IMR-90 (cell line): ENCODE data around the gene LYPD6B. TPM values are rescaled to one million over a fixed set of nuclear protein-coding genes. Genes with fewer than 3 reads are reported as not detected.

Experiments
- ATAC-seq: fragments of 200-7000 bp; cut with Tn5 transposase; 2 replicates; pipeline ENCODE4 v1.9.1; 2020; ENCODE audit warnings: low read depth, mild to moderate bottlenecking, moderate library complexity
- BruUV-seq: library from RNA; stranded (reverse); fragments of 400-500 nt; replicated peaks from 2 replicates; lab custom pipeline; 2021; lab: Mats Ljungman, UMichigan
- CTCF ChIA-PET: fragments of 300-600 bp; formaldehyde crosslinking; extraction: SDS; loops from one replicate; lab custom pipeline; 2021; ENCODE audit warnings: antibody characterized with exemption; lab: Yijun Ruan, JAX
- POLR2A ChIA-PET: fragments of 300-600 bp; sonication (Branson Sonifier 250); formaldehyde crosslinking; loops from one replicate; lab custom pipeline; 2022; ENCODE audit warnings: antibody characterized with exemption; ENCODE audit not compliant: unreplicated experiment; lab: Charles Lee
- DNase-seq: peaks from one replicate; pipeline ENCODE4 v3.0.0; 2013
- H2AFZ ChIP-seq: replicated peaks from 2 replicates; pipeline ENCODE3; 2013; ENCODE audit warnings: low read length, mild to moderate bottlenecking; ENCODE audit not compliant: poor library complexity
- H2AK5ac ChIP-seq: 2 replicates; pipeline ENCODE4 v1.6.1; 2013; ENCODE audit warnings: low read depth, low read length, inconsistent platforms
- H2AK9ac ChIP-seq: replicated peaks from 2 replicates; pipeline ENCODE3; 2013; ENCODE audit warnings: mild to moderate bottlenecking, low read depth, low read length, moderate library complexity; ENCODE audit not compliant: poor library complexity
- H2BK120ac ChIP-seq: 2 replicates; pipeline ENCODE4 v1.6.1; 2013; ENCODE audit warnings: low read depth, low read length, inconsistent platforms
- H2BK15ac ChIP-seq: 3 replicates; pipeline ENCODE4 v1.6.1; 2013; ENCODE audit warnings: low read depth, low read length, inconsistent platforms
- H2BK20ac ChIP-seq: 2 replicates; pipeline ENCODE4 v1.6.1; 2013; ENCODE audit warnings: low read depth, mild to moderate bottlenecking, inconsistent platforms, low read length, moderate library complexity
- H2BK5ac ChIP-seq: 2 replicates; pipeline ENCODE4 v1.6.1; 2013; ENCODE audit warnings: mild to moderate bottlenecking, low read depth, low read length, inconsistent platforms; ENCODE audit not compliant: poor library complexity, severe bottlenecking
- H3K14ac ChIP-seq: replicated peaks from 2 replicates; pipeline ENCODE4 v1.6.1; 2013; ENCODE audit warnings: low read depth, low read length, inconsistent platforms
- H3K18ac ChIP-seq: 2 replicates; pipeline ENCODE4 v1.6.1; 2013; ENCODE audit warnings: low read depth, low read length, control low read depth
- H3K23ac ChIP-seq: 2 replicates; pipeline ENCODE4 v1.6.1; 2013; ENCODE audit warnings: low read depth, low read length, inconsistent platforms
- H3K27ac ChIP-seq: 2 replicates; pipeline ENCODE4 v1.5.1; 2013; ENCODE audit warnings: mild to moderate bottlenecking, control low read depth, low read length; ENCODE audit not compliant: insufficient read depth
- H3K27me3 ChIP-seq: 2 replicates; pipeline ENCODE4 v1.6.1; 2013; ENCODE audit warnings: low read length; ENCODE audit not compliant: control insufficient read depth, insufficient read depth
- H3K36me3 ChIP-seq: 2 replicates; pipeline ENCODE4 v1.6.1; 2013; ENCODE audit warnings: low read length, mixed read lengths; ENCODE audit not compliant: control insufficient read depth, insufficient read depth
- H3K4ac ChIP-seq: 2 replicates; pipeline ENCODE4 v1.6.1; 2013; ENCODE audit warnings: low read depth, low read length, inconsistent platforms
- H3K4me1 ChIP-seq: 2 replicates; pipeline ENCODE4 v1.6.1; 2013; ENCODE audit warnings: low read length, mixed read lengths; ENCODE audit not compliant: control insufficient read depth, insufficient read depth
- H3K4me2 ChIP-seq: 2 replicates; pipeline ENCODE4 v1.6.1; 2013; ENCODE audit warnings: low read depth, mild to moderate bottlenecking, control low read depth, low read length, moderate library complexity
- H3K4me3 ChIP-seq: 2 replicates; pipeline ENCODE4 v1.5.1; 2013; ENCODE audit warnings: low read depth, mild to moderate bottlenecking, control low read depth, low read length, moderate library complexity; ENCODE audit not compliant: insufficient read depth
- H3K56ac ChIP-seq: 2 replicates; pipeline ENCODE4 v1.6.1; 2013; ENCODE audit warnings: low read length, inconsistent platforms; ENCODE audit not compliant: insufficient read depth; ENCODE audit errors: extremely low read depth
- H3K79me1 ChIP-seq, 2 experiments: 2 replicates each; pipeline ENCODE4 v1.6.1; 2013; ENCODE audit warnings: low read length in 2 of 2, inconsistent platforms in 1 of 2, low read depth in 1 of 2
- H3K9ac ChIP-seq: 2 replicates; pipeline ENCODE4 v1.6.1; 2013; ENCODE audit warnings: low read depth, low read length, control low read depth
- H3K9me1 ChIP-seq: 2 replicates; pipeline ENCODE4 v1.6.1; 2013; ENCODE audit warnings: low read length, inconsistent platforms; ENCODE audit not compliant: insufficient read depth
- H3K9me3 ChIP-seq: 2 replicates; pipeline ENCODE4 v1.6.1; 2013; ENCODE audit warnings: low read length; ENCODE audit not compliant: control insufficient read depth, insufficient read depth
- H4K20me1 ChIP-seq: 2 replicates; pipeline ENCODE4 v1.6.1; 2013; ENCODE audit warnings: low read length, inconsistent platforms; ENCODE audit not compliant: insufficient read depth
- H4K5ac ChIP-seq: 2 replicates; pipeline ENCODE4 v1.6.1; 2013; ENCODE audit warnings: mild to moderate bottlenecking, low read depth, low read length, control low read depth
- H4K8ac ChIP-seq, 2 experiments: 2 replicates each; pipeline ENCODE4 v1.6.1; 2013; ENCODE audit warnings: low read depth in 2 of 2, low read length in 2 of 2, control low read depth in 1 of 2, inconsistent platforms in 1 of 2
- H4K91ac ChIP-seq: 2 replicates; pipeline ENCODE4 v1.6.1; 2013; ENCODE audit warnings: low read depth, low read length, inconsistent platforms; ENCODE audit not compliant: insufficient read depth
- BHLHE40 ChIP-seq: fragments of 150-350 bp; IDR thresholded peaks from 2 replicates; pipeline ENCODE4 v1.6.1; 2016; ENCODE audit warnings: mild to moderate bottlenecking, low read depth, low read length
- CEBPB ChIP-seq: IDR thresholded peaks from 2 replicates; pipeline ENCODE4 v1.6.1; 2012; ENCODE audit warnings: low read depth, low read length, improper control_type of control experiment
- CHD1 ChIP-seq: IDR thresholded peaks from 2 replicates; pipeline ENCODE4 v1.6.1; 2012; ENCODE audit warnings: low read depth, low read length, improper control_type of control experiment
- CTCF ChIP-seq: conservative IDR thresholded peaks from 2 replicates; pipeline ENCODE4 v1.5.1; 2012; ENCODE audit warnings: mild to moderate bottlenecking, low read depth, low read length, improper control_type of control experiment
- ELK1 ChIP-seq: fragments of 150-350 bp; IDR thresholded peaks from 2 replicates; pipeline ENCODE4 v1.6.1; 2016; ENCODE audit warnings: low read depth, mild to moderate bottlenecking, low read length, moderate library complexity, borderline replicate concordance
- FOS ChIP-seq: fragments of 150-350 bp; IDR thresholded peaks from 2 replicates; pipeline ENCODE4 v1.6.1; 2016; ENCODE audit warnings: low read depth, low read length
- MAFK ChIP-seq: IDR thresholded peaks from 2 replicates; pipeline ENCODE4 v1.6.1; 2012; ENCODE audit warnings: low read depth, low read length, improper control_type of control experiment
- MAZ ChIP-seq: IDR thresholded peaks from 2 replicates; pipeline ENCODE4 v1.6.1; 2012; ENCODE audit warnings: low read depth, mild to moderate bottlenecking, low read length, improper control_type of control experiment, moderate library complexity, borderline replicate concordance
- MXI1 ChIP-seq: IDR thresholded peaks from 2 replicates; pipeline ENCODE4 v1.6.1; 2012; ENCODE audit warnings: low read depth, mild to moderate bottlenecking, low read length, moderate library complexity, borderline replicate concordance
- NFE2L2 ChIP-seq: fragments of 150-350 bp; IDR thresholded peaks from 2 replicates; pipeline ENCODE4 v1.6.1; 2016; ENCODE audit warnings: low read depth, mild to moderate bottlenecking, low read length
- POLR2A ChIP-seq: IDR thresholded peaks from 2 replicates; pipeline ENCODE4 v1.6.1; 2012; ENCODE audit warnings: mild to moderate bottlenecking, low read depth, low read length
- RAD21 ChIP-seq: IDR thresholded peaks from 2 replicates; pipeline ENCODE4 v1.6.1; 2012; ENCODE audit warnings: low read length, improper control_type of control experiment
- RCOR1 ChIP-seq: IDR thresholded peaks from 2 replicates; pipeline ENCODE4 v1.6.1; 2012; ENCODE audit warnings: mild to moderate bottlenecking, low read length, improper control_type of control experiment; ENCODE audit not compliant: insufficient replicate concordance
- RFX5 ChIP-seq: IDR thresholded peaks from 2 replicates; pipeline ENCODE4 v1.8.0; 2012; ENCODE audit warnings: low read depth, mild to moderate bottlenecking, low read length, moderate library complexity
- SMC3 ChIP-seq: fragments of 150-350 bp; IDR thresholded peaks from 2 replicates; pipeline ENCODE4 v1.6.1; 2016; ENCODE audit warnings: low read depth, mild to moderate bottlenecking, antibody characterized with exemption, low read length, moderate library complexity
- WGBS, 2 experiments: methylation state at CpG; one replicate each; pipeline versions ENCODE4 v1.1.5 to v1.1.7; 2013; ENCODE audit warnings: missing lambda C conversion rate in 2 of 2; ENCODE audit not compliant: insufficient read length in 1 of 2; ENCODE audit errors: extremely low coverage in 2 of 2; 5-methylcytosine and 5-hydroxymethylcytosine counted together
- dilution Hi-C: fragments of 300-500 bp; cut with HindIII; formaldehyde crosslinking; loops from one replicate; pipeline ENCODE4 v1.14.3; 2018; ENCODE audit warnings: low sequenced_read_pairs; ENCODE audit not compliant: unreplicated experiment
- in situ Hi-C: fragments of 300-500 bp; cut with MboI; formaldehyde crosslinking; loops from 3 replicates; pipeline ENCODE4 v1.14.3; 2019; ENCODE audit warnings: low sequenced_read_pairs, inconsistent platforms, mixed read lengths
- intact Hi-C: fragments of 100-400 bp; cut with micrococcal nuclease; formaldehyde crosslinking; loops from 2 replicates; pipeline ENCODE4 v1.10.0; 2022
- polyA plus RNA-seq, 3 experiments: library from polyadenylated mRNA; depleted of rRNA; stranded (reverse); fragments of >200 nt; gene quantifications; 2 replicates each; pipeline ENCODE4 v1.2.3, GENCODE V29; 2012; ENCODE audit warnings: low replicate concordance in 1 of 3
- total RNA-seq: library from RNA; depleted of rRNA; stranded (reverse); fragments of >200 nt; gene quantifications from 2 replicates; pipeline ENCODE4 v1.2.3, GENCODE V29; 2012
- TF ChIP-seq, protein P1 (sequence below): fragments of 150-350 bp; IDR thresholded peaks from 2 replicates; pipeline ENCODE4 v1.6.1; 2017; ENCODE audit warnings: mild to moderate bottlenecking, antibody characterized with exemption, low read length, low read depth

Gene LYPD6B
- total and polyA plus RNA-seq, 2 of the 4 experiments (the other 2 are of a cell fraction) = 0.05 TPM; not detected in 1

- no TSS peak for BruUV-seq
- H3K9ac ChIP-seq = no peak overlapping the region
- whole genome bisulfite sequencing, 2 experiments = no CpG with 5 or more reads among the region's 9 CpGs
Observed at GRCh38 chr2:149221898-149222297, 183.4 kb downstream of the LYPD6B start.

More at GRCh38 chr2:149221898-149222297, 183.4 kb downstream of the LYPD6B start:
- intact Hi-C loops (no loop called here), in situ Hi-C loops (no loop called here), dilution Hi-C loops (no loop called here)
- H2AK9ac ChIP-seq = no peak overlapping the region
- H3K4ac ChIP-seq = no peak overlapping the region
- H3K4me2 ChIP-seq = no peak overlapping the region
- CTCF ChIA-PET = no interaction called here
- H2BK5ac ChIP-seq = no peak overlapping the region
- H2BK120ac ChIP-seq = no peak overlapping the region
- H2BK20ac ChIP-seq = no peak overlapping the region
- H3K9me3 ChIP-seq = no peaks in the 10 kb centered on the region
- H3K27me3 ChIP-seq = no peaks in the 10 kb centered on the region
- POLR2A ChIA-PET = no interaction called here
- H3K56ac ChIP-seq = no peak overlapping the region
- H2AK5ac ChIP-seq = no peak overlapping the region
- H3K4me3 ChIP-seq = no peak overlapping the region
- DNase-seq = no peak
- no peak overlapping the region for H2AFZ ChIP-seq
- no peaks in the 10 kb centered on the region for H3K4me1 ChIP-seq
- no peaks in the 10 kb centered on the region for H4K20me1 ChIP-seq
- H3K18ac ChIP-seq = no peak overlapping the region
- no peak overlapping the region for H4K8ac ChIP-seq
- H3K79me1 ChIP-seq = no peaks in the 10 kb centered on the region
- TF ChIP-seq SMC3 (no peak), MXI1 (no peak), NFE2L2 (no peak), MAZ (no peak), BHLHE40 (no peak), RCOR1 (no peak), ELK1 (no peak), CTCF (no peak), CHD1 (no peak), MAFK (no peak), POLR2A (no peak), CEBPB (no peak), RFX5 (no peak), RAD21 (no peak), FOS (no peak)
- TF ChIP-seq, protein P1, sequence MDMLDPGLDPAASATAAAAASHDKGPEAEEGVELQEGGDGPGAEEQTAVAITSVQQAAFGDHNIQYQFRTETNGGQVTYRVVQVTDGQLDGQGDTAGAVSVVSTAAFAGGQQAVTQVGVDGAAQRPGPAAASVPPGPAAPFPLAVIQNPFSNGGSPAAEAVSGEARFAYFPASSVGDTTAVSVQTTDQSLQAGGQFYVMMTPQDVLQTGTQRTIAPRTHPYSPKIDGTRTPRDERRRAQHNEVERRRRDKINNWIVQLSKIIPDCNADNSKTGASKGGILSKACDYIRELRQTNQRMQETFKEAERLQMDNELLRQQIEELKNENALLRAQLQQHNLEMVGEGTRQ = no peak
- H2BK15ac ChIP-seq = no peak overlapping the region
- no peak overlapping the region for H3K27ac ChIP-seq
- H3K14ac ChIP-seq = no peak overlapping the region
- H3K9me1 ChIP-seq = no peaks in the 10 kb centered on the region
- H4K91ac ChIP-seq = no peak overlapping the region
- ATAC-seq = no peak
- no peak overlapping the region for H3K23ac ChIP-seq
- H4K5ac ChIP-seq = no peak overlapping the region
- H3K36me3 ChIP-seq = no peaks in the 10 kb centered on the region
